GM19043 (cell line): ENCODE results near the gene SYTL3.

Source experiments
- ATAC-seq: cut with Tn5 transposase; IDR thresholded peaks from one replicate; pipeline ENCODE4 v1.9.1; 2021; ENCODE audit warnings: low read depth; ENCODE audit not compliant: unreplicated experiment

Gene SYTL3

DNA sequence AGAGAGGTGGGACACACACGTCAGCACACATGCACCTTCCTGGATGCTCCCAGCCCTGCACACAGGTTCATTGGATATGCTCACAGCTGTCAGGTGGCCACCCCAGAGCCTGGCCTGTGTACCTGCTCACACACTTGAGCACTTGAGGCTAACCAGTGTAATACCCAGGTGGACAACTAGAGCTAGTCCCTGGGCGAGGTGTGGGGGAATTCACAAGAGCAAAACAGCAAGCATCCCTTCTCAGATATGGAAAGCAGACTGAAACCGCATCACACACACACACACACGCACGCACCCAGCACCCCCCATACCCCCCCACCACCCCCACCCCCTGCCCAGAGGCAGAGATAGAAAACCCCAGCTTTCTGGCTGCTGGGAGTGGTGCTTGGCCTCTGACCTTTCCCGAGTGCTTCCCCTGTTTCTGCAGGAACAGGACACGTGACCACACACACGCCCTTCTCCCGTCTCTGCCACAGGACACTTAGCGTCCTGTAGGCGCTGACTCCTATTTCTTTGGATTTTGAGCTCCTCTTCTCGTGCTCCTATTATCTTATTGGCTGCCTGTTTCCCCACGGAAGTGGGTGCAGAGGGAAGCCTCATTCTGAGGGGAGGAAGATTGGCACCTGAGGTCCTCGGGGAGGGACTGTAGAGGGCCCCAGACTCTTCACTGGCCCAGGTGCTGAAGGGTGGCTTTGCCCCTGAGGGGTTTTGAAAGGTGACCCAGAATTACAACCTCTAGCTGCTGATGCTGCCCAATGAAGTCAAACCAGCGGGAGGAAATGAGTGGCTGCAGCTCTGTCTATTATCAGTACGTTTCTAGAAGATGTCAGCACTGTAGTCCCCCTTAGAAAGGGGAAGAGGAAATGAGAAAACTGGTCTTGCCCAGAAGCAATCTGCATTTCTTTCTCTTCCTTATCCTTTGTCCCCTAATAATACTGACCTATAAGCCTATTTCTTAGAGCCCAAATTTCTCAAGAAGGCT is 65.8 kb downstream of the SYTL3 start:
- ATAC-seq, result peak; percentile 48

DNA sequence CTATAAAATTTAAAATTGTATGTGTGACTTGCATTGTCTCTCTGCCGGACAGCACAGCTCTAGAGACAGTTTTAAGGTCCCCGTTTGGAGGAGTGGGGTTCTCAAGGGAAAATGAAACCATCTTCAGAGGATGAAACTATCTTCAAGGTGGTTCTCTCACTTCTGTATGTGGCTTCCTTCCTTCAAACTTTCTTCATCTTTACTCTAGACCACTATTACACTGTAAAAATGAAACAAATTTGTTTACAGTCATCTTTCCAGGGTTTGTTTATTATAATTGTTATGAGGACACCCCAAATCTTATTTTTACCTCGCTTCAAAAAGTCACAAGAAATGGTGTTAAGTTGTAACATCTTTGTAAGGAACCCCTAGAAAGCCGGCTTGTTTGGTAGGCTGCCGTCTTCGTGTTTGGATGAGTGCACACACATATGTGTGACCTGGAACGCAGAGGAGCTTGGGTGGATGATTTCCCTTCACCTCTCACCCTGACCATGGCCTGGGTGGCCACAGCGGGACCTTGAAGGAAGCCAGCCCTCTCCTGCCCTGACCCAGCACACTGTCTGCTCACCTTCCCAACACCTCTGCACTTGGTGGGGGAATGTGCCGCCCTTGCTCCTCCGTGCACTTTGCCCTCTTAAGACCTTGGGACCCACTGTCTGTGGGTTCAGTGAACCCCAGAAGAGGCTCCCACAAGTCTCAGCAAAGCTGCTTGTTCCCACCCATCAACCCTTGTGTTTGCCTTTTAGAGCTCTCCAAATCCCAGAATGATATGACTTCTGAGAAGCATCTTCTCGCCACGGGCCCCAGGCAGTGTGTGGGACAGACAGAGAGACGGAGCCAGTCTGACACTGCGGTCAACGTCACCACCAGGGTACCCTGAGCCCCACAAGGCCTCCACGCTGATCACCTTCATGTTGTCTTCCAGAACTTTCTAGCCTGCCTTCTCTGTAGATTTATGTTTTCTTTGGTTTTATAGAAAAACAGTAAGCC is 67.8 kb downstream of the SYTL3 start:
- ATAC-seq, result peak; percentile 59

DNA sequence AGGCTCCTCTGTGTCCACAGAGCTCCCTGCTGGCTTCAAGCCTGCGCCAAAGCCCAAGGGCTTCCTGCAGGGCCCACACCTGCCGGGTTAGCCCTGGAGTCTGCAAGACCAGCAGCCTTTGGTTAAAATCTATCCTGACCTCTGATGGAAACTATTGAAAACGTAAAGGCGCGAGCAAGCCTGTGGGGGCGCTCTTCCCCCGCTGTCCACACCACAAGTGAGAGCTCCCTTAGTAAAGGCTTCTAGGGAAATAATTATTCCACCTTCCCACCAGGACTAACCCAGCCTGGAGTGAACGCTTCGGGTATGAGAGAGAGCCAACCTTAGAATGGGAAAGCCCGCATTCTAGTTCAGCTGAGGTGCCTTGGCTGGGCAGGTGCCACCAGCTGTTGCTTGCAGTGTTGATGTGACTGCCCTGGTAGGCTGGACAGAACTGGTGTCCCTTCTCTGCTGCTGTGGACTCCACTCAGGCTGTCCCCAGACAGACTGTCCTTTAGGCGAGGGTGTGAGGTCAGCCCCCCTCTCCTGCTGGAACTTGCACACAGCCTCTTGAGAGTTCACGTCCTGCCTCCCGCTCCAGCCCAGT is 68.7 kb downstream of the SYTL3 start:
- no peak for ATAC-seq

DNA sequence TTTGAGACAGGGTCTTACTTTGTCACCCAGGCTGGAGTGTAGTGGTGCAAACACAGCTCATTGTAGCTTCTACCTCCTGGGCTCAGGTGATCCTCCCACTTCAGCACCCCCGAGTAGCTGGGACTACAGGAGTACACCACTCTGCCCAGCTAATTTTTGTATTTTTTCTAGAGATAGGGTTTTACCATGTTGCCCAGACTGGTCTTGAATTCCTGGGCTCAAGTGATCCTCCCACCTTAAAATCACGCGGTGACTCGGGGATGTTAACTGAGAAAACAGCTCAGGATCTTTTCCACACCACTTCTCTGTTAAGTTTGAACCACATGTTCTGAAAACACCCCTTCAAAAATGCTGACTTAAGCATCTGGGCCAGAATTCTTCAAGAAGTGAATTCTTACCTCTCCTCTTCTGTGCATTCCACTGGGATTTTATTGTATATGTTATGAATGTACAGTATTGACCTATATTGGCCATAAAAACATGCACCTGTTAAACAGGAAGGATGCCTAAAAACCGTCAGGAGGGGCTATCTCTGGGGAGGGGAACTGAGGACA is 72.4 kb downstream of the SYTL3 start:
- no peak for ATAC-seq

DNA sequence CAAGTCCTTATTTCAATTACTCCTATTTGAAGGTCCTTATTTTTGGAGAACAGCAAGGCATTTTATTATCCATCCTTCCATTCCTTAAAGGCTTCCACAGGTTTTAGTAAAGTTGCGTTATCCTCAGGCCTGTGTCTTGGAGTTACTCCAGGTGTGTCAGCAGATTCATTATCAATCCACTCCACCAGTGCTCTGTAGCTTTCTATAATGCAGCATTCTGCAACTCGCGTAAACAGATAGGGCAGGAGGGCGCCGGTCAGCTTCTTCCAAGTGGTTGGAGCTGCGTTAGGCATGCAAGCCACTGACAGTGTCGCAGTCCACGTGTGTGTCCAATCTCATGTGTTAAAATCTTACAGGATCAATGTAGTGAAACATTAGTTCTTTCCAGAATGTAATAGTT is 75.8 kb downstream of the SYTL3 start:
- no peak for ATAC-seq

DNA sequence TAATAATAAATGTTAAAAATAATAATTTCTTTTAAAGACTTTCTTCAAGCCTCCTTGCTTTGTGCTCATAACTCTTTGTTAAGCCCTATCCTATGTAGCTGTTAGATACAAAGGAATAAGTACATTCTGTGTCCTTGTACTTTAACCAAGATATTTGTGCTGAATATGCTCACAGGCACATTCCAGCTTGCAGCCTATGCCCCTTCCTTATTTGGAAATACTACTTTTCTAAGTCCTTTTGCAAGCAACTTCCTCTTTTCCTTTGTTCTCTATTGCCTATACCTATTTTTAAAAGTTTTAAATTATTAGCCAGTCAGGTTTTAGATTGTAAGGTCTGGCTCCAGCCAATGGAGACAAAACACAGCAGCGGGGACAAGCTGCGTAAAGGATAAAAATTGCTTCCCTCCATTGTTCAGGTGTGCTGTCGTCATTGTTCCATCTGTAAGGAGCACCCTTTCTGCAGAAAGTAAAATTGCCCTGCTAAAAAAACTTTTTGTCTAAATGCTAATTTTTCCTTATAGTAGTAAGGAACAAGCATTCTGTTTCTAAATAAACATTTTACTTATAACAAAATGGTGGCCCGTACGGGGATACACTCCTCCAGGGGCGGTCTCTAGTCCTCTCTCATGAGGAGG is 80.2 kb downstream of the SYTL3 start:
- no peak for ATAC-seq

DNA sequence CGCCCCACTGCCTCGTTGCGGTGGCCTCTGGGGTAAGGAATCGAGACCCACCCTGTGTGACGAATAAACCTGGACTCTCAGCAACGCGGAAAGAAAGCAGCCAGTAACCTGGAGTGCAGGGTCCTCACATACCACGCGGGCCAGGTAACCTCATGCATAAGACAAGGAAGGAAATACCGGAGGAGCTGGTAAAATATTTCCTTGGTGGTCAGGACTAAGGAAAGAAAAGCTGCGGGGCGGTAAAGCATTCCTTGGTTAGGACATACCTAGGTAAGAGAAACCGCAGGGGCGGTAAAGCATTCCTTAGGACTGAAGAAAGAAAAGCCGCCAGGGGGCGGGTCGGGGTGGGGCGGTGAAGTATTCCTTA is 80.7 kb downstream of the SYTL3 start:
- ATAC-seq, result no peak

DNA sequence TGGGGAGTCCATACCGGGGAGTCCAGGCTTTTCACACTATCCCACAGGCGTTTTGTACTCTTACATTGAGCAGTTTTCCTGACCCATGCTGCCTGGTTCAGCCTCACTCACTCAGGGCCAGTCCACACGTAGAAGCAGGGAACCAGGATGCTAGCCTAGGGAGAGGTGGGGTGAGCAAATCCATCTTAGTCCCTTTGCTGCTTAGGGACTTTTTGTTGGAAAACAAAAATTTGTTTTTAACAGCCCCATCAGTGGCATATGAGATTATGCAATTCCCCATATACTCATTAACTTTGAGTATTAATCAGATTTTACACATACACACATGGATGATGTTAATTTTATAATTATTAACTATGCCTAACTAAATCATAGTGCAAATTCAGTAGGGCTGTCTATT is 85.2 kb downstream of the SYTL3 start:
- ATAC-seq, result no peak

DNA sequence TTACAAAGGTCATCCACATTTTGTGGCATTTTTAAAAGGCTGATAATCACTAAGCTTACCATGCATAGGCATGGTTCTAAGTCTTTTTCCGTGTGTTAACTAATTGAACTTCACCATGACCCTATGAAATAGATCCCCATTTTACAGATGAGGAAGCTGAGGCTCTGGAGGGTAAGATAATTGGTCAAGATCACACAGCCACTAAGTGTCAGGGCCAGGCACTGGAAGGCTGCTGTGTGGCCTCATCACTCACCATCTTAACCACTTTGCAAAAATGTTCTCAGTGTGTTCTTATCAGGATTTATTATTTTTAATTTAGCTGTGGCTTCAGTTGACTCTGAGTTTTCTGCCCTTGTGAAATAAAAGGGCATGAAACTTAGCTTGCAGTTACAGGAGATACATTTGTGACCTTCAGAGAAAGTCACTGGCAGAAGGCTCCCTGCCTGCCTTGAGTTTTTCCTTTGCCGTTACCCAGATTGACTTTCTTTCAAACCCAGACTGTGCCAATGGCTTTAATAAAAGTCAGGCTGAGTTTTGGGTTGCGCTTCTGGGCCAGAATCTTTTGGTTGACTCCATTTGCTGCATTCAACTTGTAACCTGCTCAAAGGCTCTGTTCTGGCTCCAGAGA is 87.3 kb downstream of the SYTL3 start:
- no peak for ATAC-seq

DNA sequence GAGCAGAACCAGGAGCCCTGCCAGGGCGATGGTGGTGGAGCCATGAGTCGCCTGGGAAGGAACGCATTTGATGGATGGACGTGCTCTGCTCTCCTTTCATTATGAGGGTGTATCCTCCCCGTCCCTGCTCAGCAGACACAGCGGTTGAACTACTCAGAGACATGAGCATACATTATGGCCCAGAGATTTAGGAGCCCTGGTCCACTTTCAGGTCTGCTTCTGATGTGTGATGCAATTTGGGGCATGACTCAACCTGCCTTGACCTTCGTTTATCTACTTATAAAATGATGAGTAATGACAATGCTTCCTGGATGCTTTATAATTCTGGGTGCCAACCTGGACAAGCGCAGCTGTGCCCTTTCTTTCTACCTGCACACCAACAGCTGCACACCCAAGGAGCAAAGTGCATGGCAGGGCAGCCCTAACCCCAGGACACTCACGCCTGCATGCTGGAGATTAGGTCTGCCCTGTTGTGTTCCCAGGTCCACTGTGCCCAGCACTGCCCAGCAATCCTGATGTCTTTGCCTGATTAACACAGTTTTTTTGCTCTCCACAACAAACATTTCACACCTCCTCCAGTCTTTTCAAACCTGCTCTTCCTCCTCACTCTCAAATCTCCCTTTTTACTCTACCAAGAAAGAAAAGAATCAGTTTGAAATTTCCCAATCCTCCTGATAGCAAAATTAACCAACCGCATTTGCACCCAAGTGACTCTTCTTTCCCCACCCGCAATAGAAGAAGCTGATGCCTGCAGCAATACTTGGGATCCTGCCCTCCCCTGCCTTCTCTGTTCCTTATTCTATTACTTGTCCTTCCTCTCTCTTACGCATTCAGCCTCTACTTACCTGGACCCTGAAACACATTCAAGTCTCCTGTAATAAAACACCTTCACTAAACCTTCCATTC is 88.1 kb downstream of the SYTL3 start:
- no peak for ATAC-seq

DNA sequence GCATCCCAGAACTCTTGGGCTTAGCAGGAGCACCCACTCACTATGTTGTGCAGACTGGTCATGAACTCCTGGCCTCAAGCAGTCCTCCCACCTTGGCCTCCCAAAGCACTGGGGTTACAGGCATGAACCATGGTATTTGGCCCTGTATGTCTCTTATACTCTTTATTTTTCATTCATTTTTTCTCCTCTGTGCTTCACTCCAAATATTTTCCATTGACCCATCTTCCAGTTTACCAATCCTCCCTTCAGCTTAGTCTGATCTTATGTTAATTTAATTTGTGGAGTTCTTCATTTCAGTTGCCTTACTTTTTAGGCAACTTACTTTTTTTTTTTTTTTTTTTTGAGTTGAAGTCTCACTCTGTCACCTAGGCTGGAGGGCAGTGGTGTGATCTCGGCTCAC is 89.8 kb downstream of the SYTL3 start:
- ATAC-seq, result no peak

DNA sequence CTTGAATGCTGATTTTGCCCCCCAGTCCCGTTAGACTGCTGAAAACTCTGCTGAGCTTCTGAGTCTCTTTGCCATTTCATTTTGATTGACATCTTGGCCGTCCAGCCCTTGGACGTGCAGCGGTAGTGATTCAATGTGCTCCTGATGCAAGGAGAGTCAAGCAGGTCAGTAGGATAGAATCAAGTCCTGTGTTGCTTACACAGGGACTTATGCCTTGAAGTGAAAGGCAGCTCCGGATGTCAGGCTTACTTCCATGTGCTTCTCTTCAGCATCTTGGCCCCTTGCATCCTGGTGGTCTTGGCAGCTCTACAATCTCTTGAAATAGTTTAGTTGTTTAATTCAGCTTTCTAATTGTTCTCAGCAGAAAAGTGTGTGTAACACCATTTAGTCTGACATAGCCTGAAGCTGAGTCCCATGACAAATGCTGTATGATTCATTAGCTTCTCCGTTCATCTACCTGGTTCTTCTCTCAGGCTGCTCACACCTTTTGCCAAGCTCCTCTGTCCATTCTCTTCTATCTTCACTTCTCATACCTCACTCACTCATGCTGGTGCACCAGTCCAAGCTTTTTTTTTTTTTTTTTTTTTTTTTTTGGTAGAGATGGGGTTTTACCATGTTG is 93.3 kb downstream of the SYTL3 start:
- ATAC-seq, result no peak

DNA sequence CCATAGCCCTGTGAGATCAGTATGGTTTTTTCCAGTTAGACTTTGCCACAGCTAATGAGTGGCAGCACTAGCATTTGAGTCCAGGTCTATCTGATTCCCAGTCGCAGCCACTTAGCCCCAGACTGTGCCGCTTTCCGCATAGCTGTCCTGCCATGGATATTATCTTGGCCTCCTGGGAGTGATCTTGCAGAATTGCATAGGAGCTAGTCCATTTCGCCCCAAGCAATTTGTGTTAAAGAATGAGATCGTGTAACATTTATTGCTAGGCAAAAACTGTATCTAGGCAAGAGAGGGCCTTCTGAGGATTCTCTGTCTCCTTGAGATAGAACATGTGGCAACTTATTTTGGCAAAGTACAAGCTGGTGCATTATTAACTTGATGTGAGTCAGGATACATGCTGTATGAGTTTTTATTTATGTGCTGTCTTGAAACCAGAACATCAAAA is 95.2 kb downstream of the SYTL3 start:
- no peak for ATAC-seq

DNA sequence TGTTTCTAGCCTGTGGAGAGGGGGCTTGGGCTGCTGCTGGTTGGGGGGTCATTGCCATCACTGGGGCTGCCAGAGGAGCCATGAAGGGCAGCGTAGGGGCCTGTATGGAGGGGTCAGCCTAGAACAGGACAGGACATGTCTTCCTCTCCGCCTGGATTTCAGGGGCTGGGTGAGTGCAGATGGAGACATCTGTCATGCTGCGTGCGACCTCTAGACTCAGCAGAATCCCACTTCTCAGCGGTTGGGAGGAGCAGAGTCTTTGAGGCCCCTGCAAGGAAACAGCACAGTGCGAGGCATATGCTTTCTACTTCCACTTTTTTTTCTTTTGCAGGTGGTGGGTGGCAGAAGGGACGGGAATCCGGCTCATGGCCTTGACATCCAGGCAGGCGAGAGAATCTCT is 101.4 kb downstream of the SYTL3 start:
- no peak for ATAC-seq

DNA sequence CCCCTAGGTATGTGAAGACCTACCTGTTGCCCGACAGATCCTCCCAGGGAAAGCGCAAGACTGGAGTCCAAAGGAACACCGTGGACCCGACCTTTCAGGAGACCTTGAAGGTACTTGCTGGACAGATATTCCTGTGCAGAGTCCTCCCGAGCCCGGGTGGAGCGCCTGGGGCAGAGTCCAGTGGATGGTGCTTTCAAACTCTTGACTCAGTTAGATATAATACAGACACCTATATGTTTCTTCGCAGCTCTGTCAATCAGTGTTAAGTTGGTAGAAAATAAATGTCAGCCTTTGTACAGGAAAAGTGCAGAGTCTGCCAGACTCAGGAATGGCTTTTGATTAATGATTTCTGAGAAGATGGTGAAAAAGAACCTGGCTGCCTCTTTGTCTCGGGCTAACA is 102.1 kb downstream of the SYTL3 start:
- no peak for ATAC-seq

DNA sequence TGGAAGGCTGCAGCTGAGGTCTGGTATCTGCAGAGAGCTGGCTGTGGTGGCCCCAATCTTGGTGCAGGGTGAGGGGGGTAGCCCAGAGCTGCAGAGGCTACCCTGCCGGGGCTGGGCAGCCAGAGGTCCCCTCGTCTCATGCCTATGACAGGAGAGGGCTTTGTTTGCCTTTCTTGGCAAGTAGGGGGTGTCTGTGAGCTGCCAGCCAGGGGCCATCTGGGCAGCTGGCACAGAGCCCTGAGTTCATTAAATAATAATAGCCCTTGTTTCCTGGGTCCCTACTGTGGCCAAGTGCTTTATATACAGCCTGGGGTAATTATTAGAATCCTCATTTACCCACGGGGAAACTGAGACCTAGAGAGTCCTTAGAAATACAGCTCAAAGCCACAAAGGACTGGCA is 102.8 kb downstream of the SYTL3 start:
- ATAC-seq, result no peak

DNA sequence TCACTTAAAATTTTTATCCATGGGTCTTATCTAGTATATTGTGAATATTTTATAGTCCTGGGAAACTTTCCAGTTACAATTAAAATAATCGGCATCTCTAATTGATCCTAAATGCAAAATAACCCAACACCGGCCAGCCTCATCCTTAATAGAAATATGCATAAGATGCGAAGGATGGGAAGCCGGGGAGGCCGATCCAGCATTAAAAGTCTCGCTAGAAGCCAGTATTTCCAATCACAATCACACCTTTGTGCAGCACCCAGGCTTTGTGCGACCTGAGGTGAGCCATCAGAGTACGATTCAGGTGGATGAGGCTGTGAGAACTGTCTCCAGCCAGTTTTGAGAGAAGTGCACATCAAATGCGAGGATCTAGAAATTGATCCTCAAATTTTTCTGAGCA is 104.0 kb downstream of the SYTL3 start:
- no peak for ATAC-seq

DNA sequence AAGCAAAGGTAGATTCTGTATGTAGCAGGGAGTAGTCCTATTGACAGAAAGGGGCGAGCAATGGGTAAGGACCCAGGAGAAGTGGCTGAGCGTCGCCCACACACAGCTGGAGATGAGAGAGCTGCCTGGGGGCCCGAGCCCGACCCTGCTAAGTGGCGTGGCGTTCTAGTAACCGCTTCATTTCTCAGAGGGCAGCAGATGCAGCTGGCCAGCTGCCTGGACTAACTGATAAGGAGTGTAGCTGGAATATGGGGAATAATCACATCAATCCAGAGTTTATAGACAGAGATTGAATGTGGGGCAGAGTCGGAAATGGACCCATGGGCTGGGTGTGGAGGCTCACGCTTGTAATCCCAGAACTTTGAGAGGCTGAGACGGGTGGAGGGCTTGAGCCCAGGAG is 104.9 kb downstream of the SYTL3 start:
- ATAC-seq, result no peak
